Measurements from ENCODE around the gene MS4A12. TPM values are rescaled to one million over a fixed set of nuclear protein-coding genes. Genes with fewer than 3 reads are reported as not detected.

The MS4A12 gene
- total RNA-seq, 4 donors from 2014 or later = 1.8 TPM; not detected in 3

Other genes with a start within 250 kb of the MS4A12 start
- 1 to 10 TPM in 3 of 4 donors, under 1 TPM in 1; 0.91 to 7.9 (median 2.8) TPM for gene MS4A4E, start 249.6 kb upstream of the MS4A12 start, total RNA-seq
- 10 to 100 TPM; 12.3 to 64.6 (median 19.3) TPM for gene MS4A4A, start 212.1 kb upstream of the MS4A12 start, total RNA-seq
- not detected for gene MS4A6E, start 165.5 kb upstream of the MS4A12 start, total RNA-seq
- gene MS4A7, start 114.2 kb upstream of the MS4A12 start, total RNA-seq = 10 to 100 TPM; 20.3 to 30.7 (median 25.6) TPM
- 1 to 10 TPM; 1.6 to 3.7 (median 2.2) TPM for gene MS4A14, start 96.3 kb upstream of the MS4A12 start, total RNA-seq
- not detected for gene MS4A5, start 63.2 kb upstream of the MS4A12 start, total RNA-seq
- under 1 TPM in 3 of 4 donors, not detected in 1; 0.13 to 0.99 (median 0.23) TPM for gene MS4A1, start 36.9 kb upstream of the MS4A12 start, total RNA-seq
- not detected for gene MS4A13, start 22.6 kb downstream of the MS4A12 start, total RNA-seq
- not detected for gene MS4A8, start 206.8 kb downstream of the MS4A12 start, total RNA-seq
- not detected for gene MS4A18, start 231.9 kb downstream of the MS4A12 start, total RNA-seq